ENCODE measurements around the gene NEURL1. TPM values are rescaled to one million over a fixed set of nuclear protein-coding genes. Genes with fewer than 3 reads are reported as not detected.

Gene NEURL1
- total RNA-seq, 1 experiment from 2014 or later = 0.10 TPM

- in situ Hi-C loops (cut with HindIII; ENCODE audit: low pct_unique_long_range_greater_than_20kb, low sequenced_read_pairs) = no loop called here
- no peak for ATAC-seq
- H3K4me3 ChIP-seq (ENCODE audit: low read depth in 2 of 2, low read length in 2 of 2) = no peak overlapping the region
- BruUV-seq (replicated peaks) = no TSS peak
- TF ChIP-seq CTCF (IDR thresholded peaks at IDR 0.05) (no peak), SIN3A (IDR thresholded peaks at IDR 0.05; ENCODE audit: borderline replicate concordance, insufficient read depth, low read depth, low read length) (no peak), POLR2AphosphoS5 (IDR thresholded peaks at IDR 0.05; ENCODE audit: low read depth, low read length) (no peak), TCF7L2 (IDR thresholded peaks at IDR 0.05; ENCODE audit: low read depth, low read length) (no peak), REST (IDR thresholded peaks at IDR 0.05; ENCODE audit: insufficient read depth in 1 of 2, low read depth in 2 of 2, low read length in 1 of 2) (no peak)
- CTCF ChIA-PET = no interaction called here
- no peaks in the 10 kb centered on the region for H3K4me1 ChIP-seq (ENCODE audit: control insufficient read depth, insufficient read depth, low read length)
- no peaks in the 10 kb centered on the region for H3K27me3 ChIP-seq (ENCODE audit: control insufficient read depth, insufficient read depth, low read length)
- no peak for DNase-seq (ENCODE audit: low read depth, low spot score)
- intact Hi-C loops (cut with micrococcal nuclease; ENCODE audit: unreplicated experiment) = no loop called here
- no peaks in the 10 kb centered on the region for H3K9me3 ChIP-seq (ENCODE audit: control insufficient read depth, insufficient read depth, low read depth, low read length)
- POLR2A ChIA-PET = no interaction called here
- H3K27ac ChIP-seq (ENCODE audit: low read length) = no peak overlapping the region
- H3K36me3 ChIP-seq (ENCODE audit: control insufficient read depth, insufficient read depth, low read length) = no peaks in the 10 kb centered on the region
These were observed 125.3 kb downstream of the NEURL1 start for GRCh38 chr10:103618575-103619423.

GRCh38 chr10:103619424-103620351 is 126.2 kb downstream of the NEURL1 start:
- ChIA-PET POLR2A (no interaction called here), CTCF (no interaction called here)
- BruUV-seq (replicated peaks) = no TSS peak
- no peaks in the 10 kb centered on the region for H3K27me3 ChIP-seq (ENCODE audit: control insufficient read depth, insufficient read depth, low read length)
- no peak for ATAC-seq
- no peak for DNase-seq (ENCODE audit: low read depth, low spot score)
- intact Hi-C loops (cut with micrococcal nuclease; ENCODE audit: unreplicated experiment) = no loop called here
- H3K9me3 ChIP-seq (ENCODE audit: control insufficient read depth, insufficient read depth, low read depth, low read length) = no peaks in the 10 kb centered on the region
- no peaks in the 10 kb centered on the region for H3K36me3 ChIP-seq (ENCODE audit: control insufficient read depth, insufficient read depth, low read length)
- H3K4me1 ChIP-seq (ENCODE audit: control insufficient read depth, insufficient read depth, low read length) = no peaks in the 10 kb centered on the region
- in situ Hi-C loops (cut with HindIII; ENCODE audit: low pct_unique_long_range_greater_than_20kb, low sequenced_read_pairs) = no loop called here
- TF ChIP-seq REST (IDR thresholded peaks at IDR 0.05; ENCODE audit: insufficient read depth in 1 of 2, low read depth in 2 of 2, low read length in 1 of 2) (no peak), POLR2AphosphoS5 (IDR thresholded peaks at IDR 0.05; ENCODE audit: low read depth, low read length) (no peak), SIN3A (IDR thresholded peaks at IDR 0.05; ENCODE audit: borderline replicate concordance, insufficient read depth, low read depth, low read length) (no peak), TCF7L2 (IDR thresholded peaks at IDR 0.05; ENCODE audit: low read depth, low read length) (no peak), CTCF (IDR thresholded peaks at IDR 0.05) (no peak)
- H3K4me3 ChIP-seq (ENCODE audit: low read depth in 2 of 2, low read length in 2 of 2) = no peak overlapping the region
- H3K27ac ChIP-seq (ENCODE audit: low read length) = no peak overlapping the region
